Hepatic stellate cell (primary cell): ENCODE measurements around the gene CCDC40.

Experiments used
- DNase-seq: peaks from one replicate; pipeline ENCODE4 v3.0.0; 2011; ENCODE audit warnings: low spot score

Gene CCDC40

DNA sequence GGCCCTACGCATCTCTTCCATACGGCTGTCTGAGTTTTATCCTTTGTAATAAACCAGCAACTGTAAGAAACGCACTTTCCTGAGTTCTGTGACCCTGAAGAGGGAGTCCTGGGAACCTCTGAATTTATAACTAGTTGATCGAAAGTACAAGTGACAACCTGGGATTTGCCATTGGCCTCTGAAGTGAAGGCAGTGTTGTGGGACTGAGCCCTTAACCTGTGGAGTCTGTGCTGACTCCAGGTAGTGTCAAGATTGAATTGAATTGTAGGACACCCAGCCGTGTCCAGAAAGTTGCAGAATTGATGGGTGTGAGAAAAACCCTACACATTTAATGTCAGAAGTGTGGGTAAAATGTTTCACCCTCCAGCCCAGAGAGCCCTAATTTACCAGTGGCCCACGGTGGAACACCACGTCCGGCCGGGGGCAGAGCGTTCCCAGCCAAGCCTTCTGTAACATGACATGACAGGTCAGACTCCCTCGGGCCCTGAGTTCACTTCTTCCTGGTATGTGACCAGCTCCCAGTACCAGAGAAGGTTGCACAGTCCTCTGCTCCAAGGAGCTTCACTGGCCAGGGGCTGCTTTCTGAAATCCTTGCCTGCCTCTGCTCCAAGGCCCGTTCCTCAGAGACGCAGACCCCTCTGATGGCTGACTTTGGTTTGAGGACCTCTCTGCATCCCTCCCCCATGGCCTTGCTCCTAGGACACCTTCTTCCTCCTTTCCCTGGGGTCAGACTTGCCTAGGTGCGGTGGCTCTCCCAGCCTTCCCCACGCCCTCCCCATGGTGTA lies 66.4 kb downstream of the CCDC40 start:
- no peak for DNase-seq

DNA sequence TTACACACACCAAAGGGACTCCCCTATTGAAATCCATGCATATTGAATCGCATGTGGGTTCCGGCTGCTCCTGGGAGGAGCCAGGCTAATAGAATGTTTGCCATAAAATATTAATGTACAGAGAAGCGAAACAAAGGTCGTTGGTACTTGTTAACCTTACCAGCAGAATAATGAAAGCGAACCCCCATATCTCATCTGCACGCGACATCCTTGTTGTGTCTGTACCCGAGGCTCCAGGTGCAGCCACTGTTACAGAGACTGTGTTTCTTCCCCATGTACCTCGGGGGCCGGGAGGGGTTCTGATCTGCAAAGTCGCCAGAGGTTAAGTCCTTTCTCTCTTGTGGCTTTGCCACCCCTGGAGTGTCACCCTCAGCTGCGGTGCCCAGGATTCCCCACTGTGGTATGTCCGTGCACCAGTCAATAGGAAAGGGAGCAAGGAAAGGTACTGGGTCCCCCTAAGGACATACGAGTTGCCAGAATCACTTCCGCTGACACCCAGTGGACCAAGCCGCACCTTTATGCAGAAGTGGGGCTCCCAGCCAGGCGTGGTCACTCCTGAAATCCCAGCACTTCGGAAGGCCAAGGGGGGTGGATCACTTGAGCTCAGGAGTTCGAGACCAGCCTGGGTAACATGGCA lies 67.1 kb downstream of the CCDC40 start:
- no peak for DNase-seq

DNA sequence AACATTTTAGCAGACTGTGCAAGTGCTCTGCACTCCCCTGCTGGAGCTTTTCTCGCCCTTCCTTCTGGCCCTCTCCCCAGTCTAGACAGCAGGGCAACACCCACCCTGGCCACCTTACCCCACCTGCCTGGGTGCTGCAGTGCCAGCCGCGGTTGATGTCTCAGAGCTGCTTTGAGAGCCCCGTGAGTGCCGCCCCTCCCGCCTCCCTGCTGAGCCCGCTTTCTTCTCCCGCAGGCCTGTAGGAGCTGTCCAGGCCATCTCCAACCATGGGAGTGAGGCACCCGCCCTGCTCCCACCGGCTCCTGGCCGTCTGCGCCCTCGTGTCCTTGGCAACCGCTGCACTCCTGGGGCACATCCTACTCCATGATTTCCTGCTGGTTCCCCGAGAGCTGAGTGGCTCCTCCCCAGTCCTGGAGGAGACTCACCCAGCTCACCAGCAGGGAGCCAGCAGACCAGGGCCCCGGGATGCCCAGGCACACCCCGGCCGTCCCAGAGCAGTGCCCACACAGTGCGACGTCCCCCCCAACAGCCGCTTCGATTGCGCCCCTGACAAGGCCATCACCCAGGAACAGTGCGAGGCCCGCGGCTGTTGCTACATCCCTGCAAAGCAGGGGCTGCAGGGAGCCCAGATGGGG lies 68.0 kb downstream of the CCDC40 start:
- no peak for DNase-seq

DNA sequence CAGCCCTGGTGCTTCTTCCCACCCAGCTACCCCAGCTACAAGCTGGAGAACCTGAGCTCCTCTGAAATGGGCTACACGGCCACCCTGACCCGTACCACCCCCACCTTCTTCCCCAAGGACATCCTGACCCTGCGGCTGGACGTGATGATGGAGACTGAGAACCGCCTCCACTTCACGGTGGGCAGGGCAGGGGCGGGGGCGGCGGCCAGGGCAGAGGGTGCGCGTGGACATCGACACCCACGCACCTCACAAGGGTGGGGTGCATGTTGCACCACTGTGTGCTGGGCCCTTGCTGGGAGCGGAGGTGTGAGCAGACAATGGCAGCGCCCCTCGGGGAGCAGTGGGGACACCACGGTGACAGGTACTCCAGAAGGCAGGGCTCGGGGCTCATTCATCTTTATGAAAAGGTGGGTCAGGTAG lies 68.5 kb downstream of the CCDC40 start:
- DNase-seq: no peak

DNA sequence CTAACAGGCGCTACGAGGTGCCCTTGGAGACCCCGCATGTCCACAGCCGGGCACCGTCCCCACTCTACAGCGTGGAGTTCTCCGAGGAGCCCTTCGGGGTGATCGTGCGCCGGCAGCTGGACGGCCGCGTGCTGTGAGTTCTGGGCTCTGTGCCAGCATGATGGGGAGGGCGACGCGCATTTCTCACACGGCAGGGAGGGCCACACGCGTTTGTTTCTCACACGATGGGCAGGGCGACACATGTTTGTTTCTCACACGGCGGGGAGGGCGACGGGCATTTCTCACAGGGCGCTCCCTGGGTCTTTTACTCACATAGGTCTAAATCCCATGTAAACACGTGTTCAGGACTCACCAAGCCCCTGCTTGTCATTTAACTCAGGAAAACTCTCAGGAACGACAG lies 69.3 kb downstream of the CCDC40 start:
- no peak for DNase-seq

DNA sequence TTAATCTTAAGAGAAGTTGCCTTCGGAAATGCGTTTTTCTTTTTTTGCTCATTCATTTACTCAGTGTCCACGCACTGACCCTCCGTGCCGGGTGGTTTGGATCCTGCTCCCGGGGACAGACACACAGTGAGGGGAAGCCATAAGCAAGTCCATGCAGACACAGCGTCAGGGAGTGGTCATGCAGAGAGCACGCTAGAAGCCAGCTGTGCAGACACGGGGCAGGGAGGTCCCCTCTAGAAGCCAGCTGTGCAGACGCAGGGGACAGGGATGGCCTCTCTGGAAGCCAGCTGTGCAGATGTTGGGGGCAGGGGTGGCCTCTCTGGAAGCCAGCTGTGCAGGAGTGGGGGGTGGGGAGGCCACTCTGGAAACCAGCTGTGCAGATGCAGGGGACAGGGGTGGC lies 69.7 kb downstream of the CCDC40 start:
- DNase-seq: no peak

DNA sequence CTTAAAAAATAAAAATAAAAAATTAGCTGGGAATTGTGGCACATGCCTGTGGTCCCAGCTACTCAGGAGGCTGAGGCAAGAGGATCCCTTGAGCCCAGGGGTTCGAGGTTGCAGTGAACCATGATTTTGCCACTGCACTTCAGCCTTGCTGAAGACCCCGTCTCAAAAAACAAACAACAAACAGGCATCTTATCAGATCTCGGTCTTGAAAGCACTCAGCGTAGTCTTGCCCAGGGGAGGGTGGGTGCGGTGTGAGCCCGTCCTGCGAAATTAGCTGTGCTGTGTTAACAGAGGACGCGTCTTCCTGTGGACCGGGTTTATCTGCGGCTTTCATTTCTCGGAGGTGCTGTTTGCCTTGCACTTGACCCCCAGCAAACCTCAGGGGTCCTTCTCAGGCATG lies 70.3 kb downstream of the CCDC40 start:
- DNase-seq: no peak

DNA sequence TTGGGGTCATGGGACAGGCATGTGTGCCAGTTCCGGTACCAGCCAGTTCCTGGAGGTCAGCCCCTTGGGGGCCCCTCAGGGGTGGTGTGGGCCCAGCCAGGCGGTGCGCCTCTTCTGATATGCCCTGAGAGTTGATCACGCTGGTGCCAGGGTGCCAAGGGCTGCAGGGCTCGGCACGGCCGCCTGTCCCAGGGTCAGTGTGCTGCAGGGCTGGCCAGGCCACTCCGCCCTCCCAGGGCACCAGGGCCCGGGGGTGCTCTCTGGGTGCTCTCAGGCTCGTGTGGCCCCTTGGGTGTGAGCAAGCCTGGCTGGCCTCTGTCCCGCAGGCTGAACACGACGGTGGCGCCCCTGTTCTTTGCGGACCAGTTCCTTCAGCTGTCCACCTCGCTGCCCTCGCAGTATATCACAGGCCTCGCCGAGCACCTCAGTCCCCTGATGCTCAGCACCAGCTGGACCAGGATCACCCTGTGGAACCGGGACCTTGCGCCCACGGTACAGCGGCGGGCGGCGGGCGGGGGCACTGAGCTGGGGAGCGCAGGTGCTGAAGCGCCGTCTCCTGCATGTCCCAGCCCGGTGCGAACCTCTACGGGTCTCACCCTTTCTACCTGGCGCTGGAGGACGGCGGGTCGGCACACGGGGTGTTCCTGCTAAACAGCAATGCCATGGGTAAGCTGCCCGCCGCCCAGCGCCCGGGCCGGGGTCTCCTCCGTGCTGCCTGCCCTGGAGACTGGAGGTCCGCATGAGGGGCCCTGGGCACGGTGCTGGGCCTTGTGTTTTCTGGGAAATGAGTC lies 71.0 kb downstream of the CCDC40 start:
- DNase-seq: no peak

DNA sequence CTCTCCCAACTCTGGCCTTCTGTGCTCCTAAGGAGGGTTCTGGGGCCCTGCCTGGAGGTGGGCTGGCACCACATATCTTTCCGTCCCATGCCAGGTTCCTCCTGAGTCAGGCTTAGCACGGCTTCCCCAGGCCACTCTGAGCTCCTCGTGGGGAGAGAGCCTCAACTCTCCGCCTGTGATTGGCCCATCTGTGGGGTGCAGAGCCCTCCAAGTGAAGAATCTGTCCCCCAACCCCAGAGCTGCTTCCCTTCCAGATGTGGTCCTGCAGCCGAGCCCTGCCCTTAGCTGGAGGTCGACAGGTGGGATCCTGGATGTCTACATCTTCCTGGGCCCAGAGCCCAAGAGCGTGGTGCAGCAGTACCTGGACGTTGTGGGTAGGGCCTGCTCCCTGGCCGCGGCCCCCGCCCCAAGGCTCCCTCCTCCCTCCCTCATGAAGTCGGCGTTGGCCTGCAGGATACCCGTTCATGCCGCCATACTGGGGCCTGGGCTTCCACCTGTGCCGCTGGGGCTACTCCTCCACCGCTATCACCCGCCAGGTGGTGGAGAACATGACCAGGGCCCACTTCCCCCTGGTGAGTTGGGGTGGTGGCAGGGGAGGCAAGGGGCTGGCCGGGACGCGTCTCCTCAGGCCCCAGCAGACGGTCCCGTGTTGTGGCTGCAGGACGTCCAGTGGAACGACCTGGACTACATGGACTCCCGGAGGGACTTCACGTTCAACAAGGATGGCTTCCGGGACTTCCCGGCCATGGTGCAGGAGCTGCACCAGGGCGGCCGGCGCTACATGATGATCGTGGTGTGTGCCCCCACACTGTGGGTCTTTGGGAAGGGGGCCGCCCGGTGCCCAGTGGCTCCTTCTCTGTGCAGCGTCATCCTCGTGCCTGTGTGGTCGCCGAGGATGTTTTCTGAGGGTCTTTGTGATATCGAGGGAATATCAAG lies 71.9 kb downstream of the CCDC40 start:
- DNase-seq: no peak

DNA sequence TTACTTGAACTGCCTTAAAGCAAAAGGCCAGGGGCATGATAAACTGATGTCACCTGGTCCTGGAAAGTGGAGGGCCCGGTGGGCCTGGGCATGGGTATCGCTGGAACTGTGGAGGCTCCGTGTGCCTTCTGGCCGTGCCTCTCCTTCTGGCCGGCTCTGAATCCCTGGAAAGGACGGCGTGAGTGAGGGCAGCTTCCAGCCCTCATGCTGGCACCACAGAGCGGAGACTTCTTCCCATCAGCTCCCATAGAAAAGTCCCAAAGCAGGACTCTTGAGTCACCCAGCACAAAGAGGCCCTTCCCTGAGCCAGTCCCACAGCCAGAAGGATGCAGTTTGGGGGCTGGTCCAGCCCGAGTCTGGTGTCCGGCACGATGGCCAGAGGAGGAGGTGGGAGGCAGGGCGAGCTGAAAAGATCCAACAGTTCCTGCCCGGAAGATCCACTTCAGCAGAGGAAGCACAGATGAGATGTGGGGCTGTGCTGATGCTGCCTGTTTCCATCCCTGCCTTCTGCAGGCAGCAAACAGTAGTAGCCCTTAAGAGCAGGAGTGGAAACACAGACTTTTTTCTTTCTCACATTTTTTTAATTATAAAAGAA lies 72.7 kb downstream of the CCDC40 start:
- DNase-seq: no peak

DNA sequence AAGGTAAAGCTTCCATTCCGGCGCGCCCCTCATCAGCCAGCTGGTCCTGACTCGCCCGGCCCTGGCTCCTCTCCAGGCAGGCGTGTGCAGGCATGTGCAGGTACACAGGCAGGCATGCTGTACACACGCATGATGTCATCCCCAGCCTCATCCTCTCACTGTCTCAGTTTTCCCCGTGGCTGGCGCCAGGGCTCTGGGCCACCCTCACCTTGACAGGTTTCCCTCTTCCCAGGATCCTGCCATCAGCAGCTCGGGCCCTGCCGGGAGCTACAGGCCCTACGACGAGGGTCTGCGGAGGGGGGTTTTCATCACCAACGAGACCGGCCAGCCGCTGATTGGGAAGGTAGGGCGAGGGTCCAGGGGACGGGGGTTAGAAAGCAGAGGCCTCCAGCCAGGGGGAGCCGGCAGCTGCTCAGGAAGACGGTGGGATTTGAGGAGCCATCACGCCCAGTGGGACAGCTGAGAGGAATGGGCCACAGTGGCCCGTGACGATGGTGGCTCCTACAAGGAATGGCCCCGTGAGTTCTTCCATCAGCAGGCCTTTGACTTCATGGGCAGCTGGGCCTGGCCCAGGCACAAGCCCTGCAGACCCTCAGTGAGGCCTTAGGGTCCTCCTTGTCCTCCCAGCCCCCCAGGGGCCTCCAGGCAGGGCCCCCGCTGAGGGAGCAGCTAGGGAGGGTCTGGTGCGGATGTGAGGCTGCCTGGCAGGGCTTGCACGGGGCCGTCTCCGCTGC lies 73.4 kb downstream of the CCDC40 start:
- DNase-seq: no peak

DNA sequence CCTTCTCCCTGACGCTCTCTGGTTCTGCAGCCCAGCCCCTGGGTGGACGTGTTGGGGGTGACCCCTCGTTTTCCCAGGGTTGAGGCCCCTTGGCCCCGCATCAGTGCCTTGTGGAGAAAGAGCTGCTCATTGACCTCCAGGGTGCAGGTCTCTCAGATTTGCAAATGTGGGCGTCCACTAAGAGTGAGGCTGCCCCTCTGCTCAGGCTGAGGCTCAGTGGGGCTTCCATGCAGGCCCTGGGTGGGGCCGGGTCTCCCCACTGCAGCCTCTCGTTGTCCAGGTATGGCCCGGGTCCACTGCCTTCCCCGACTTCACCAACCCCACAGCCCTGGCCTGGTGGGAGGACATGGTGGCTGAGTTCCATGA lies 74.0 kb downstream of the CCDC40 start:
- no peak for DNase-seq

DNA sequence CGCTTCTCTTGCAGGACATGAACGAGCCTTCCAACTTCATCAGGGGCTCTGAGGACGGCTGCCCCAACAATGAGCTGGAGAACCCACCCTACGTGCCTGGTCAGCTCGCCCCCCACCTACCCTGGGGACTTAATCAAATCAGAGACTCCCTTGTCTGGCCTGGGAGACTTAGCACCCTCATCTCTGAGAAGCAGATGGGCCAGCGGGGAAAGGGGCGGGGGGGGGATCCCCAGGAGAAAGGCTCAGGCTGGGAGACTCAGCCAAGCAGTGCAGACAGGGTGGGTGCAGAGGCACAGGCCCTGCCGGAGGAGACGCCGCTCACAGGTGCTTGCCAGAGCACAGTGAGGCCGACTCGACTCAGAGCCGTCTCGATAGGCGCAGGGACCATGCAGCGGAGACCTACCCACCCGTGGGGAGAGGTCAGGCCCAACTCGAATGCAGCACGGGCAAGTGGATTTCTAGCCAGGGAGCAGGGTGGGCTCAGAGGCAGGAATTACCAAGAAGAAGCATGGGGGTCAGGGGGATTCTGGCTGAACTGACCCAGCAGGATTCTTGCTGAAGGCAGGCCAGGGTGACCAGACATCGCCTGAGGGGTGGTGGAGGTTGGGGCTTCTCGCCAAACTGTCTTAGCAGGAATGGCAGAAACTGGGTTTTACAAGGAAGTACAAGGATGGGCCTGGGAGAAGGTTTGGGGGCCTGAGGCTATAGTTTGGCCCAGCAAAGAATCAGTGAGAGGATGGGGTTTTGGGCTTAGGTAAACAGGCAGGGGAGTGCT lies 74.7 kb downstream of the CCDC40 start:
- DNase-seq: no peak

DNA sequence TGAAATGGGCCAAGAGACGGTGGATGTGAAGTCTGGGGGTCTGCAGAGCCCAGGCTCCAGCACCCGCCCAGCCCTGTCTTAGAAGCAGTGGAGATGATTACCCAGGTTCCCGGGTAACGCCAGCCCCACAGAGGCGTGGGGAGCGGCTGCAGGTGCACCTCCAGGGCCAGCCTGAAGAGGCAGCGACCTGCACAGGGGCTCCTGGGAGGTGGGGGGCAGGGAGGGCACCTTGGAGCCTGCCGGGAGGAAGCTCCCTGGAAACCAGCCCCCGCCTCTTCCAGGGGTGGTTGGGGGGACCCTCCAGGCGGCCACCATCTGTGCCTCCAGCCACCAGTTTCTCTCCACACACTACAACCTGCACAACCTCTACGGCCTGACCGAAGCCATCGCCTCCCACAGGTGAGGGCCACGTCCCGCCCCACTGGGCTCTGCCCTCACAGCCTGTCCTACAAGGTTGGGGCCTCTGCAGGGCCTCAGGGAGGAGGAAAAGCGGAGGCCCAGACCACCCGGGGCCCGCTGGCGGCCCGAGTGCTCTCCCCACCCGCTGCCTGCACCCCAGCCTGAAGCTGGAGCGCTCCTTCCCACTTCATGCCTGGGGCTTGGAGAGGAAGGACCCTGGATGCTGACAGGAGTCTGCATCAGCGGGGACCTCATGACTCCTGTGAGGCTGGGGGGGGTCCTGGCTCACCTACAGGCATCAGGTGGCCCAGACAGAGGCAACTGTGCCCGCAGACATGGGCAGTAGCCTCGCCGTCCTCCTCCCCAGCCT lies 75.4 kb downstream of the CCDC40 start:
- no peak for DNase-seq

DNA sequence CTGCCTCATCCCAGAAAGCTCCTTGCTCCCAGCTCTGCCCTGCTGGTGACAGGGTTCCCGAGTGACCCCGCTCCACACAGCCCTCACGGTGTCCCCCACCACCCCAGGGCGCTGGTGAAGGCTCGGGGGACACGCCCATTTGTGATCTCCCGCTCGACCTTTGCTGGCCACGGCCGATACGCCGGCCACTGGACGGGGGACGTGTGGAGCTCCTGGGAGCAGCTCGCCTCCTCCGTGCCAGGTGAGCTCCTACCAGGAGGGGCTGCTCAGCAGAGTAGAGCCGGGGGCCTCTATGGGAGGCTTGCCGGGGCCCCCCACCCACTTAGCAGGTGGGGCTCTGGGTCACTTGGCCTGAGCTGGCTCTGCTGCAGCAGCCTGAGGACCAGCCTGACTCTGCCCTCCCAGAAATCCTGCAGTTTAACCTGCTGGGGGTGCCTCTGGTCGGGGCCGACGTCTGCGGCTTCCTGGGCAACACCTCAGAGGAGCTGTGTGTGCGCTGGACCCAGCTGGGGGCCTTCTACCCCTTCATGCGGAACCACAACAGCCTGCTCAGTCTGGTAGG lies 76.1 kb downstream of the CCDC40 start:
- no peak for DNase-seq

DNA sequence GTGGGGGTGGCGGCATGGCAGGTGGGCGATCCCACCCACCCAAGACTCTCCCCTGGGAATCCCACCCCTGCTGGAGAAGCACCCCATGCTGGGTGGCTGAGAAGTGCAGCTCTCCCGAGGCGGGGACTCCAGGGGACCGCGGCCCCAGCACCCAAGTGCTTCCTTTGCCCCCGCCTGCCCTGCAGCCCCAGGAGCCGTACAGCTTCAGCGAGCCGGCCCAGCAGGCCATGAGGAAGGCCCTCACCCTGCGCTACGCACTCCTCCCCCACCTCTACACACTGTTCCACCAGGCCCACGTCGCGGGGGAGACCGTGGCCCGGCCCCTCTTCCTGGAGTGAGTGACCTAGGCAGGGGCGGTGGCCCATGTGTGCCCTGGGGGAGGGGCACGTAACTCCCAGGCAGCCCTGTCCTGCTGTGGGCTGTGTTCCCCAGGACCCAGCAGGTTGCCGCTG lies 76.6 kb downstream of the CCDC40 start:
- DNase-seq: no peak

DNA sequence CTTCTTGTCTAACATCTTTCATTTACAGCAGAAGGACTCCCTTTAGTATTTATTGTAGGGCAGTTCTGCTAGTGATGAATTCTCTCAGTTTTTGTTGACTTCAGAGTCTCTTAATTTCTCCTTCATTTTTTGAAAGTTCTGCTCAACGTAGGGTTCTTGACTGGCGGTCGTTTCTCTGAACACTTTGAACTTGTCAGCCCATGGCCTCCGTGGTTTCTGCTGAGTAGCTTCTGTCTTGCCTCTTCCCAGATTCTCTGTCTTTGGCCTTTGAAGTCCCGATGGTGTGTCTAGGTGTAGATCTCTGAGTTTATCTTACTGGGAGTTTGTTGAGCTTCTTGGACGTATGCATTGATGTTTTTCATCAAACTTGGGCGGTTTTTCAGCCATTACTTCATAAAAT lies 78.3 kb downstream of the CCDC40 start:
- DNase-seq: no peak

DNA sequence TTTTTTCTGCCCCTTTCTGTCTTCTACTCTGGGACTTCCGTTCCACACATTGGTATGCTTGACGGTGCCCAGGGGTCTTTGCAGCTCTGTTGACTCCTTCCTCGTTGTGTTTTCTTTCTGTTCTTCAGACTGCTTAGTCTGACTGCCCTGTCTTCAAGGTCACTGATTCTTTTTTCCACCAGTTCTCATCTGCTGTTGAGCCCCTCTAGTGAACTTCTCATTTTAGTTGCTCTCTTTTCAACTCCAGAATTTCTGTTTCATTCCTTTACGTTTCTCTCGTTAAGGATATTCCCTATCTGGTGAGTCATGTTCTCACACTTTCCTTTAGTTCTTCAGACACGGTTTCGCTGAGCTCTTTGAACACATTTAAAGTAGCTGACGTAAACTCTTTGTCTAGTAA lies 78.7 kb downstream of the CCDC40 start:
- DNase-seq: no peak
